WI38 (cell line): ENCODE data around the gene FBXO24.

Experiments used
- H3K4me3 ChIP-seq: 2 replicates; pipeline ENCODE4 v1.5.1; 2011; ENCODE audit warnings: low read depth, mild to moderate bottlenecking, control low read depth, low read length
- CTCF ChIP-seq: IDR thresholded peaks from 2 replicates; pipeline ENCODE4 v1.5.1; 2012; ENCODE audit warnings: low read depth, mild to moderate bottlenecking, control low read depth, low read length

Gene FBXO24

GRCh38 chr7:100623951-100624824, 38.1 kb downstream of the FBXO24 start:
- no peak overlapping the region for H3K4me3 ChIP-seq

GRCh38 chr7:100626055-100626454, 39.9 kb downstream of the FBXO24 start:
- TF ChIP-seq CTCF = no peak
- H3K4me3 ChIP-seq = 0 out of 2 replicates have a peak overlapping the region, but pooled peaks have one; percentile 21

More at GRCh38 chr7:100623951-100624824, 38.1 kb downstream of the FBXO24 start:
- TF ChIP-seq CTCF = no peak

GRCh38 chr7:100626530-100627237, 40.6 kb downstream of the FBXO24 start:
- no peak for TF ChIP-seq CTCF
- H3K4me3 ChIP-seq = peak overlapping the region; percentile 47

- H3K4me3 ChIP-seq = no peak overlapping the region
- no peak for TF ChIP-seq CTCF
These were observed 41.1 kb downstream of the FBXO24 start for GRCh38 chr7:100627238-100627549.

- no peak overlapping the region for H3K4me3 ChIP-seq
- TF ChIP-seq CTCF = no peak
These were observed 43.1 kb downstream of the FBXO24 start for GRCh38 chr7:100629117-100629716.

GRCh38 chr7:100630066-100630465, 43.9 kb downstream of the FBXO24 start:
- no peak overlapping the region for H3K4me3 ChIP-seq
- TF ChIP-seq CTCF = no peak
